GM21528 (cell line): ENCODE measurements around the gene KLF16.

ENCODE experiments used
- ATAC-seq: cut with Tn5 transposase; IDR thresholded peaks from one replicate; pipeline ENCODE4 v1.9.1; 2021; ENCODE audit warnings: mild to moderate bottlenecking, moderate library complexity; ENCODE audit not compliant: unreplicated experiment, low FRiP score

KLF16 gene

DNA sequence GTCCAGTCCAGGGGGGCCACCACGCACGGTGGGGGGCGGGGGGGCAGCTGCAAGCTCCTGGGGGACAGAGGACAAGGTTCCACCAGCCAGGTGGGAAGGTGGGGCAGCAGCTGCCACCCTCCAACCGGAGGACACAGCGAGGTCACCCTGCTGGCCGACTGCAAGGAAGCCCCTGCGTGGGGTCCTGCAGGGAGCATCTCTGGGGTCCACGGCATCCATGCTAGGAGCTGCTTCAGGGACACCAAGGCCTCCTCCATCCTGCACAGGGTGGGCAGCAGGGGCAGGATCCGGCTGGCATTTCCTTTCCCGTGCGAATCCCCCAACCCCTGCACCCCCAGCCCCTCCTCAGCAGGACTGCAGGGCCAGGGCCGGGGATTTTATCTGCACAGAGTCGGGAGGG is 8.3 kb upstream of the KLF16 start:
- no peak for ATAC-seq

DNA sequence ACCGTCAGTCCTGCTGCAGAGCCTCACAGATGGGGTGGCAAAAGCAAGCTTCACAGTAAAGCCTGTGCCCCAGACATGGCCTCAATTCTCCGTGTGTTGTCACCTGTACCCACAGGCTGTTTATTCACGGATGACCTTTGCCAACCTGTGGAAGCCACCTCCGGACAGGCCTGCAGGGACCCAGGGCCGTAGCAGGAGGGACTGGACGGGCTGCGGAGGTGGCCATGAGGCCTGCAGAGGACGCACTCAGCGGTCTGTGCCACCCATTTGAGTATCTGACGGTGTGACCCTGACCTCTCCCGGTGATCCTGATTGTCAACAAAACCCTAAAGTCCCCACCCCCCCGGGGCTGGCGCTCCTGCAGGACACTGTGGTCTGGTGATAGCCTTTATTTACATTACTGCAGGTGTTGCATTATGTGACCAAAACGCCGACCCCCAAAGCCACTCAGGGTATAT is 7.8 kb upstream of the KLF16 start:
- ATAC-seq = no peak

DNA sequence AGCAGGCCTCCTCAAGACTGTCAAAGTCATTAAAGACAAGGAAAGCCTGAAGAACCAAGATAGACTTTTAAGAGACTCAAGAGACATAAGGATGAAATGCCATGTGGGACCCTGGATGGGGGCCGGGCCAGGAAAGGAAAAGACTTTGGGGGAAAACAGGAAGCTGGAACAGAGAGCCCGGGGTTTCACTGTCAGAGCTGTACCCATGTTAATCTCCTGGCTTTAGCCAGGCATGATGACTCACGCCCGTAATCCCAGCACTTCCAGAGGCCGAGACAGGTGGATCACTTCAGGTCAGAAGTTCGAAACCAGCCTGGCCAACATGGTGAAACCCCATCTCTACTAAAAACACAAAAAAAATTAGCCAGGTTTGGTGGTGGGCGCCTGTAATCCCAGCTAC is 5.6 kb upstream of the KLF16 start:
- ATAC-seq = no peak

- ATAC-seq = no peak
Observed at GRCh38 chr19:1867349-1867724, 4.0 kb upstream of the KLF16 start.

- no peak for ATAC-seq
Observed at GRCh38 chr19:1866693-1867348, 3.4 kb upstream of the KLF16 start.

DNA sequence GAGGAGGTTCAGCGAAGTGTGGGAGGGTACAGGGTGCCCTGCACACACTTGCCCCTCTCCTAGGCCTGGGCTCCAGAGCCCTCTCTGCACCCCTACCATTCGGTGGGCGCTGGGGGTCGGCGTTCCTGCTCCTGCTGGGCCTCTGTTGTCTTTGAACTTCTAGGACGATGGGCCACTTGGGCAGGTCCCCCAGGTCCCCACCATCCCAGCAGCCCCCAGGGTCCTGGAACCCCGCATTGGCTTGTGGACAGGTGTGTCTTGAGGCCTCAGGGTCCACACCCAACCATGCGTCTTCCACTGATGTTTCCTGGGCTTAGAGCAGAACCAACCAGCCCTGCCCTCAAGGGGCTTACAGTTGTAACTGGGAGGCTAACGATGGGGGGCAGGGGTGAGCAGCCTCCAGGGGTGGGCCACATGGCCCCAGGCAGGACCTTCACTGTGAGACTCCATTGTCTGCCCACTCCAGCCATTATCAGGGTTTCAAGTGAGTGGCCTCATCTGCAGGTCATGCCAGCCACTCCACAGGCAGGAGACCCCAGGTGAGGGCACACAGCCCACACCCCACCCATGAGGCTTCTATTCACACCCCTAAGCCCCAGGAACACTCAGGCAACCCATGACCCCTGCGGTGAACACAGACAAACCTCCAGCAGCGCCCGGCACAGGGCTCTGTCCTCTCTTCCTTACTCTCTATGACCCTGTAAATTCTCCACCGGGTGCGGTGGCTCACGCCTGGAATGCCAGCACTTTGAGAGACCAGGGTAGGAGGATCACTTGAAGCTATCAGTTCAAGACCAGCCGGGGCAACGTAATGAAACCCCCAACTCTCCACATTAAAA is 2.0 kb upstream of the KLF16 start:
- no peak for ATAC-seq

- ATAC-seq = peak; percentile 32
Observed at GRCh38 chr19:1864480-1865171, 1.2 kb upstream of the KLF16 start.

- peak; percentile 43 for ATAC-seq
Observed at GRCh38 chr19:1863638-1864479, 480 bp upstream of the KLF16 start.

DNA sequence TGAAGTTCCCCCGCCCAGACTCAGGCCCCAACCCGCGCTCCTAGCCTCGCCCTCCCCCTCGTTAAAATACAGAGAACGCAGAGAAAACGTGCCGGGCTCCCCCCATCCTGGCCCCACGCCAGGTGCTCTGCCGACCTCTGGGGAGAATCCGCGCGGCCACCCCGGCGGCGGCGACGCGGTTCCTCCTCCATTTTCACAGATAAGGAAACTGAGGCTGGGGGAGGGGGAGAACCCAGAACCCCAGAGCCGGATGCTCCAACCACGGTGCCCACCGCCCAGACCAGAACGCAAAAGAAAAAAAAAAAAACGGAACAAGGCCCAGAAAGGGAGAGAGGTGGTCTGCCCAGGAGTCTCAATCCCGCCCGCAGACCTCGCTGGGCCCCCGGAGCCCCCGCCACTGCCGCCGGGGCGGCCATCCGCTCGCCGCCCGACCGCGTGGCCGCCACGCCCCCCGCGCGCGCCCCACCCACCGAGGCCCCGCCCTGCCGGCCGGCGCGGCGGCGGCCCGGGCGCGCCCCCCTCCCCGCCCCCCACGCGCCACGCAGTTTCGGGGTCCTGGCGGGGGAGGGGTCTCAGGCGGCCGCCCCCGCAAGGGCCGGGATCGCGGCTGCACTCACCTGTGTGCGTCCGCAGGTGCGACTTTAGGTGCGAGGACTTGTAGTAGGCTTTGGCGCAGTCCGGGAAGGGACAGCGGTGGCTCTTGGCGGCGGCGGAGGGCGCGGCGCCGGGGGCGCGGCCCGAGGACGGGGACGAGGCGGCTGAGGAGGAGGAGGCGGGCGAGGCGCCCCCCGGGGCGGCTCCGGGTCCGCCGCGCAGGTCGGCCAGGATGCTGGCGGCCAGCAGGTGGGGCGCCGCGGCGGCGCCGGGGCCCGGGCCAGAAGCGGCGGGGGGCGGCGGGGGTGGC is 703 bp downstream of the KLF16 start:
- ATAC-seq = peak; percentile 18

GRCh38 chr19:1862068-1862423 is 1.3 kb downstream of the KLF16 start:
- no peak for ATAC-seq

GRCh38 chr19:1861599-1862031 is 1.8 kb downstream of the KLF16 start:
- no peak for ATAC-seq

GRCh38 chr19:1860821-1861598 is 2.4 kb downstream of the KLF16 start:
- ATAC-seq = no peak

DNA sequence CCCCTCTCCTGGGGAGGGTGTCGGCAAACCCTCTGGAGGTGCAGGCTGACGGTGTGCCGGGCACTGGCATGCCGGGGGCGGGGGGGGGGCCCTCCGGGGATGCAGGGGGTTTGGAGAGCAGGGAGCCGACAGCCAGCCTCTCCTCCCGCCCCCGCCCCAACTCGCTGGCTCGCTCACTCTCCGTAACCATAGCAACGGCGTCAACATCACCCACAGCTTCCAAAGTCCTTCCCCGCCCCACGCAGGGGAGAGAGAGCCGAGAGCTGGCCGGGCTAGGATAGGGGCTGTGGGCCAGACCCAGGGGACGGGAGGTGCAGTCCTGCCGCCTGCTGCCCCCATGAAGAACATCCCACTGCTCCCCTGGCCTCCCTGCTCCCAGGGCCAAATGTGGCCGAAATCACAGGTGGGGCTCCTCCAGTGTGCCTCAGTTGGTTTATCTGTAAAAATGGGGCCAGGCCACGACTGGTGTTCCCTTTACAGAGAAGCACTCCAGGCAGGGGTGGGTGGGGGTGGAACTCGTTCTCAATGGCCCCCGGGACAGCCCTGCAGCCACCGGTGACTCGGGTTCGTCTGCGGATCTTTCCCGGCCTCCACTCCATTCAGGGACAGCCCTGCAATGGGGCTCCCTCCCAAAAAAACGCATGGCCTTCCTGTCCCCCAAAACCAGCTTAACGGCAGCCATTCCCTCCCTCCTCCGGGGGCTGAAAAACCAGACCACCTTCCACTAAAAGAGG is 3.2 kb downstream of the KLF16 start:
- ATAC-seq = no peak

GRCh38 chr19:1859331-1859781 is 4.0 kb downstream of the KLF16 start:
- no peak for ATAC-seq

DNA sequence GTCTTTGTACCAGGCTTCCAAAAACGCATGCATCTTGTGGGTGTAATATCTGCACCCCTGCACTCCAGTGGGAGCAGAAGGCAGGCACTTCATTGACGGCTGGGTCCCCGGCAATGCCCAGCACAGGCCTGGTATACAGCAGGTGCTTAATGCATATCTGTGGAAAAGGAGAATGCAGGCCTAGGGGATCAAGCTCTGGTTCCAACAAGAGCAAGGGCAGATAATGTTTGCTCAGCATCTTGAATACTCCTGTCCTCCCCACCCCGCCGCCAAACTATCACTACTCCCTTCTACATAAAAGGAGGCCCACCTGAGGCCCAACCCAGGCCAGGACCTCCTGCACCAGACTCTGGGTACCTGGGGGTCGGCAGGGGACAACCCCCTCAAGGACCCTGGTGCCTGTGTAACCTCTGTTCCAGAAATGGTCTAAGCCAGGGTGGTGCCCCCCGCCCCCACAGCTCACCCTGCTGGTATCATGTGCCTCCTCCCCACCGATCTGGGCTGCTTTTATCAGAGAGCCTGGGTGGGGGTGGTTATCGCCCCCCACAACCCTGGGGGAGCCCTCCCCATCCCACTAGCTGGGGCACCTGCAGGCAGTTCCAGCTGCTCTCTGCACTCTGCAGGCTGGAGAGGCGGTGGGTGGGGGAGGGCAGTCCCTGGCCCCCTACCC is 4.8 kb downstream of the KLF16 start:
- ATAC-seq = no peak

DNA sequence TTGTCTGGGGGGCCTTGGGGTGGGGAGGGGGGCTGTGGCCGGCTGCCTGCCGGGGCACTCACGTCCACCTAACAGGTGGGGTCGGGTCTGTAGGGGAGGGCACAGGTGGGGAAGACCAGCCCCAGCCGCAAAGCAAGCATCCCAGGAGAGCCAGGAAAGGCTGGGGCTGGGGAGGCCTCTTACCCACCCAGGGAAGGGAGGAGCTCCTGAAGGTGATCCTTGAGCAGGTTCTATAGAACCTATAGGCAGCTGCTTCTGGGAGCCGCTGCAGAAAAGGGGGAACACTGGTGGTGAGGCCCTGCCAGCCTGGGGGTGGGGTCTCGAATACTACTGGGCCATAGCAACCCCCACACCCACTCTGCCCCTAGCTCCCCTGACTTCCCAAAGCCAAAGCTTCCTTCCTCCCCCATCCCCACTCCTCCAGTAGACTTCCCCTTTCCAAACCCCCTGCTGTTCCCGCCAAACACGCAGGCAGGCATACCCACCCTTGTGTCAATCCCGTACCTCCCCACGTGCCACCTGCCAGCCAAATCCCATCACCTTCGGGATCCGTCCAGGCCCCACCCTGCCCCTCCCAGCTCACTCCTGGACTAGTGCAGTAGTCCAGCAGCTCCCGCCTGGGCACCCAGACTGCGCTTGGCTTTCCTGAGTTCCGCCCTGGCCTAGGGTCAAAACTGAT is 5.6 kb downstream of the KLF16 start:
- ATAC-seq = no peak
